PFSK-1 (cell line): ENCODE results near the gene OR51B6.

Experiments
- FOXP2 ChIP-seq: optimal IDR thresholded peaks from 2 replicates; pipeline ENCODE3; 2011; ENCODE audit warnings: borderline replicate concordance, control low read depth, inconsistent platforms; ENCODE audit not compliant: insufficient read depth; ENCODE audit errors: extremely low read length, extremely low read depth
- POLR2AphosphoS5 ChIP-seq: IDR thresholded peaks from 2 replicates; pipeline ENCODE4 v1.6.1; 2012; ENCODE audit warnings: low read depth, mild to moderate bottlenecking, control low read depth, low read length, moderate library complexity
- SIN3A ChIP-seq: IDR thresholded peaks from 2 replicates; pipeline ENCODE4 v1.6.1; 2012; ENCODE audit warnings: mild to moderate bottlenecking, low read length, moderate library complexity, borderline replicate concordance; ENCODE audit not compliant: insufficient read depth
- TAF1 ChIP-seq: IDR thresholded peaks from 2 replicates; pipeline ENCODE4 v1.6.1; 2012; ENCODE audit warnings: low read length, control low read depth, borderline replicate concordance; ENCODE audit not compliant: insufficient read depth
- TF ChIP-seq, protein P1 (sequence below), 2 experiments: IDR thresholded peaks; 2 replicates each; pipeline versions ENCODE4 v1.6.1 to v1.8.0; 2011 to 2012; ENCODE audit warnings: low read depth in 2 of 2, low read length in 2 of 2, control low read depth in 1 of 2, inconsistent platforms in 1 of 2, mild to moderate bottlenecking in 1 of 2, moderate library complexity in 1 of 2; ENCODE audit not compliant: insufficient read depth in 1 of 2

Gene OR51B6

DNA sequence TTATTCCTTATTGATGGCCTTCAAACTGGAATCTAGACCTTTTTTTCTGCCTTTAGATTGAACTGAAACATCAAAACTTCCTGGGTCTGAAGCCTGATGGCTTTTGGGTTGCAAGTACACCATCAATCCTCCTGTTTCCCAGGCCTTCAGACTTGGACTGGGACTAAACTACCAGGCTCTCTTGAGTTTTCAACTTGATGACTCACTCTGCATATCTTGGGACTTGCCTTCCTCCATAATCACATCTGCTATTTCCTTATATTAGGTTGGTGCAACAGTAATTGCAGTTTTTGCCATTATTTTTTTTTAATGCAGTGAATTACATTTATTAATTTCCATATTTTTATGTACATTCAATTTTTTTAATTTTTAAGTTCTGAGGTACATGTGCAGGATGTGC is 15.0 kb upstream of the OR51B6 start:
- TF ChIP-seq FOXP2: no peak
- TF ChIP-seq, protein P1, sequence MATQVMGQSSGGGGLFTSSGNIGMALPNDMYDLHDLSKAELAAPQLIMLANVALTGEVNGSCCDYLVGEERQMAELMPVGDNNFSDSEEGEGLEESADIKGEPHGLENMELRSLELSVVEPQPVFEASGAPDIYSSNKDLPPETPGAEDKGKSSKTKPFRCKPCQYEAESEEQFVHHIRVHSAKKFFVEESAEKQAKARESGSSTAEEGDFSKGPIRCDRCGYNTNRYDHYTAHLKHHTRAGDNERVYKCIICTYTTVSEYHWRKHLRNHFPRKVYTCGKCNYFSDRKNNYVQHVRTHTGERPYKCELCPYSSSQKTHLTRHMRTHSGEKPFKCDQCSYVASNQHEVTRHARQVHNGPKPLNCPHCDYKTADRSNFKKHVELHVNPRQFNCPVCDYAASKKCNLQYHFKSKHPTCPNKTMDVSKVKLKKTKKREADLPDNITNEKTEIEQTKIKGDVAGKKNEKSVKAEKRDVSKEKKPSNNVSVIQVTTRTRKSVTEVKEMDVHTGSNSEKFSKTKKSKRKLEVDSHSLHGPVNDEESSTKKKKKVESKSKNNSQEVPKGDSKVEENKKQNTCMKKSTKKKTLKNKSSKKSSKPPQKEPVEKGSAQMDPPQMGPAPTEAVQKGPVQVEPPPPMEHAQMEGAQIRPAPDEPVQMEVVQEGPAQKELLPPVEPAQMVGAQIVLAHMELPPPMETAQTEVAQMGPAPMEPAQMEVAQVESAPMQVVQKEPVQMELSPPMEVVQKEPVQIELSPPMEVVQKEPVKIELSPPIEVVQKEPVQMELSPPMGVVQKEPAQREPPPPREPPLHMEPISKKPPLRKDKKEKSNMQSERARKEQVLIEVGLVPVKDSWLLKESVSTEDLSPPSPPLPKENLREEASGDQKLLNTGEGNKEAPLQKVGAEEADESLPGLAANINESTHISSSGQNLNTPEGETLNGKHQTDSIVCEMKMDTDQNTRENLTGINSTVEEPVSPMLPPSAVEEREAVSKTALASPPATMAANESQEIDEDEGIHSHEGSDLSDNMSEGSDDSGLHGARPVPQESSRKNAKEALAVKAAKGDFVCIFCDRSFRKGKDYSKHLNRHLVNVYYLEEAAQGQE (IDR thresholded peaks at IDR 0.05; ENCODE audit: insufficient read depth in 1 of 2, low read depth in 2 of 2, low read length in 2 of 2): no peak
- no peak for TF ChIP-seq TAF1
- TF ChIP-seq SIN3A: no peak
- no peak for TF ChIP-seq POLR2AphosphoS5

DNA sequence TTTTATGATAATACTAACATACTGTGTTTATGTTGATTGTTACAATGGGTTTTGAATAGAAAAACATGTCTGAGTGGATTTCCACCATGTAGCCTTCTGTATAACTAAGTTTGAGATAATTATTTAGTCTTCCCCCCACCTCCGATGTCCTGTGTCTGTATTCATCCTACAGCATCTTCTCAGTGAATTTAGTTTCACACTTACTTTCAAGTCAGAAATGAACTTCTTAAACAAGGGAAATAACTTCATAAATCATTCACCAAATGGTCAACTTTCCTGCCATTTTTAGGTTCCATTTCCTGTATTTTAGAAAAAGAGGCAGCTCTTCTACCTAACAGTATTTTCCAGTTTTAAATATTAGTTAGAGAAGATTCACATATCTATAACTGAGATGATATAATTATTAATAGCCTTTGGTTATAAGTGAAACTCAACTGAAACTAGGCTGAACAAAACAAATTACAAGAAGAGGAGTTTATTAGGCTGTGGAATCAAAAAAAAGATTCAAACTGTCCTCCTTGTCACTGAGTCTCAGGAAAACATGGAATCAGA is 11.5 kb upstream of the OR51B6 start:
- TF ChIP-seq TAF1 (no peak), FOXP2 (no peak), POLR2AphosphoS5 (no peak), SIN3A (no peak)
- TF ChIP-seq, protein P1 (IDR thresholded peaks at IDR 0.05; ENCODE audit: insufficient read depth in 1 of 2, low read depth in 2 of 2, low read length in 2 of 2): no peak

DNA sequence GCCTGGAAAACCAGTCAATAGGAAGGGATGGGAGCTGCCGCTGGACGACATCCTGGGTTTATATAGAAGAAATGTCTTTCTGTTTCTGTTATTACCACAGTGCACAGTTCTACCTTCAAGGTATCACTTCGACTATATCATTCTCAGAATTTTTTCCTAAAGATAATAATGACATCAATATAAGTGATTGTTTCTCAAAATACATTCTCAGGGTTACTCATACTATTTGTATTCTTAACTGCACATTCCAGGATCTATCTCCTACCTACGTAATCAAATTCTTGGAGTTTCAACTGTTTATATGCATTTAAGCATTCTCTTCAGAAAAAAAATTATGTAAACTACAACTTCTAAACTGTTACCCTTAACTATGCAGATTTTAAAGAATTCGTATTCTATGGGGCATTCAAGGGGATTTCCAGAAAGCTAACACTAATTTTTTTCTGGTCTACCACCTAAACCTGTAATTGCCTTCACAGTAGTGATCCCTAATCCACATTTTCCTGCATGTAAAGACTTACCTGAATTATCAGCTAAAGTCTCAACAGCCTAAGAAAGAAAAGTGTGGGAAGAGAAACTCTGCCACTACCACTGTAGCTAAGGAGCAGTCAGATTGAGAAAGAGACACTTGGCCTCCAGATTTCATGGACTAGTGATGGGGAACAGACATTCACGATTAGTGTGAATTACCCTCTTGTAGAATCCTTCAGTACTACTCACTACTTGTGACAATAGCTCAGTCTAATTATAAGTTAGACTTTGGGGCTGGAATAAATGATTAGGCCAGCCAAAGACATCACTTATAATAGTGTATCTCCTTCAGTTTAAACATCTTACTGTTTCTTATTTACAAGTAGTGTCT is 7.6 kb upstream of the OR51B6 start, which contains the start of gene OR51B5:
Gene OR51B5 (minus strand): TSS at position 51 of the 862 bp plus-strand sequence. CDS start 0 bp downstream, at position 51.
- no peak for TF ChIP-seq TAF1
- no peak for TF ChIP-seq FOXP2
- TF ChIP-seq, protein P1 (IDR thresholded peaks at IDR 0.05; ENCODE audit: insufficient read depth in 1 of 2, low read depth in 2 of 2, low read length in 2 of 2): no peak

DNA sequence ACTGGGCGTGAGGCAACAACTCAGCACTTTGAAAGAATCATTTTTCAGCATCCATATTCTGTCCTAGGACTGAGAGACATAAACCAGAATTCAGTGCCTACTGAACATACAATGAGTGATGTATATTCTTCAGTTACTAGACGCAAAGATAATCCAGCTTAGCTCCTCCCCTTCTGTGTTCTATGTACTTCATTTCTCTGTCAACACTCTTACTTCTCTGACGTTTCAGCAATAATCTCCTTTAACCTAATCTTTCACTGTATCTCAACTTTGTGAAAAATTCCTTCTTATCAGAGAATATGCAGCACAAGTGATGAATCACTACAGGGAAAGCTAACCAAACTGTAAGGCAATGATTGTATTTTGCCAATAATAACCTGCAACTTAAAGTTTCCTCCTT is 5.5 kb upstream of the OR51B6 start:
- no peak for TF ChIP-seq TAF1
- TF ChIP-seq FOXP2: no peak
- TF ChIP-seq POLR2AphosphoS5: no peak

DNA sequence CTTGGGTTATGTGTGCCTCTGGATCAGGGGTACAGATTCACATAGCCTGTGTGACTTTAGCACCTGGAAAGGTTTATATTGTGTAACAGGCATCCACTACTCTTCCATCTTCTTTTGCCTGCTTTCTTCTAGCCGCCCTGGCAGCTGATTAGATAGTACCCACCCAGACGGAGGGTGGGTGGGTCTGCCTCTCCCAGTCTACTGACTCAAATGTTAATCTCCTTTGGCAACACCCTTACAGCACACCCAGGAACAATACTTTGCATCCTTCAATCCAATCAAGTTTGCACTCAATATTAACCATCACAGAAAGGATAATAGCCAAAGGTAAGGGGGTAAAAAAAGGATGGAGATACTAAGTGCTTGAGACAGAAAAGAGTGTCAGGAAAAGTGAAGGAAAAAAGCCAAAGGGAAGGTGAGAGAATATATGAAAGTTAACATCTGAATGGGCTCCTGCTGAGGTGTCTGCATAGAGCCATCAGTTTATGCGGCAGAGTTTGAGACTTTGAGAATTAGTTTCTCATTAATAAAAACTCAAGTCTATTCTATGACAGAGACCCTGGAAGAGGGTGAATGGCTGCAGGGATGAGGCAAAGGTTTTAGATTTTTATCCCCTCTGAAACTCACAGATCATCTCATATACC is 2.6 kb upstream of the OR51B6 start:
- no peak for TF ChIP-seq TAF1
- no peak for TF ChIP-seq FOXP2
- TF ChIP-seq SIN3A: no peak
- TF ChIP-seq, protein P1 (IDR thresholded peaks at IDR 0.05; ENCODE audit: insufficient read depth in 1 of 2, low read depth in 2 of 2, low read length in 2 of 2): no peak
- no peak for TF ChIP-seq POLR2AphosphoS5
